GM12865 (cell line): ENCODE results near the gene PEAK1.
A peak's percentile ranks its signal among the peaks of the same experiment; 100 is the strongest.

Experiments used
- DNase-seq: peaks from one replicate; pipeline ENCODE4 v3.0.0; 2010; ENCODE audit warnings: low read depth
- H3K4me3 ChIP-seq: 2 replicates; pipeline ENCODE4 v1.5.1; 2011; ENCODE audit warnings: mild to moderate bottlenecking, low read depth, low read length, control low read depth
- CTCF ChIP-seq: IDR thresholded peaks from 2 replicates; pipeline ENCODE4 v1.5.1; 2011; ENCODE audit warnings: low read length, control low read depth, low read depth, inconsistent platforms; ENCODE audit not compliant: insufficient read depth; ENCODE audit errors: missing control alignments

The PEAK1 gene

DNA sequence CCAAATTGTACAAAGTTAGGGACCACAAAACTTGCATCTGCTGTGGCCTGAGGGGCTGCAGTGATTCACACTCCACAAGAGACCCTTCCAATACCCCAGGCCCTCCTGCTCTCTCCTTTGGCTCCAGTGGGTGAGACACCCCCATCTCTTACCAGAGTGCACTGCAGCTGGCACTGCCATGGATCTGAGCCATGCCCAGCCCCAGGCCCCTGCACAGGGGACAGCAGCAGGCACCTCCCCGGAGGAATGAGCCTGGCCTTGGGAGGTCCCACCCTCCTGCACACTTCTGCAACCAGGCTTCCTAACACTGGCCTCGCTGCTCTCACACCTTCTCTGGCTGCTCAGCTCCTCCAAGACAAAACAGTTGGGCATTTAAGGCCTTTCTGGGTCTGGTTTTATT is 332.7 kb downstream of the PEAK1 start:
- H3K4me3 ChIP-seq: no peak overlapping the region
- no peak for TF ChIP-seq CTCF
- no peak for DNase-seq

GRCh38 chr15:77085297-77085696 is 334.6 kb downstream of the PEAK1 start:
- peak; percentile 54 for DNase-seq
- TF ChIP-seq CTCF: no peak
- H3K4me3 ChIP-seq: no peak overlapping the region

GRCh38 chr15:77084436-77084835 is 335.5 kb downstream of the PEAK1 start:
- peak overlapping the region; percentile 40 for H3K4me3 ChIP-seq
- no peak for TF ChIP-seq CTCF

GRCh38 chr15:77083381-77084160 is 336.3 kb downstream of the PEAK1 start:
- DNase-seq: peak; percentile 90
- peak overlapping the region; percentile 42 for H3K4me3 ChIP-seq
- TF ChIP-seq CTCF: no peak

More at GRCh38 chr15:77084436-77084835, 335.5 kb downstream of the PEAK1 start:
- no peak for DNase-seq

GRCh38 chr15:77081971-77082370 is 337.9 kb downstream of the PEAK1 start:
- TF ChIP-seq CTCF: no peak
- no peak for DNase-seq
- H3K4me3 ChIP-seq: no peak overlapping the region

DNA sequence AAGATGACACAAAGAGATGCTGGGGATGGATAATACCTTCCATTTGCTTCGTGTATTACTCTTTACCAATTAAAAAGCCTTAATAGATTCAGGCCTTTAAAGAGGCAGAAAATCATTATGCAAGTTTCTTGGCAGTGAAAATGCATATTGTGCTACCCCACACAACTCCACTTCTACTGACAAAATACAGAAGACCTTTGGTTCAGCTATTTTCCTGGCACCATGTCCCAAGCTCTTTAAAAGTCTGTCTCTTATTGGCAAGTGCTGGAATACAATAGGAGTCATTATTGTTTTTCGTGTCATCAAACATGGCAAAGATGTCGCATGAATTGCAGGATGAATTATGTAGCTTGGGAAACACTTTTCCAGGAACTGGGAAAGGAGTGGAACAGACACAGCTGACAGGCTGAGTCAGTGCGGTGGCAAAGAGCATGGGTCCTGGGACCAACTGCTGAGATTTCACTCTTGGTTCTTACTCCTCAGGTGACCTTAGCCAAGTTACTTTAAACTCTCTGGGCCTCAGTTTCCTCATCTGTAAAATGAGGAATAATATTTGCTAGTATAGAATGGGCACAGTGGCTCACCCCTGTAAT is 343.5 kb downstream of the PEAK1 start:
- TF ChIP-seq CTCF: no peak
- H3K4me3 ChIP-seq: no peak overlapping the region
- DNase-seq: no peak
